SU-DHL-6 (cell line): Measurements from ENCODE around the gene FSIP1.

Source experiments
- H2AFZ ChIP-seq: fragments of 200-600 bp; sonication (generic); 2 replicates; pipeline ENCODE4 v1.6.1; 2014; ENCODE audit warnings: low read depth, mild to moderate bottlenecking, moderate library complexity, mixed read lengths, antibody characterized with exemption, low read length; ENCODE audit not compliant: severe bottlenecking
- H3F3A ChIP-seq: fragments of 200-600 bp; shearing (Covaris generic); 2 replicates; pipeline ENCODE4 v1.6.0; 2016; ENCODE audit warnings: antibody characterized with exemption, mild to moderate bottlenecking; ENCODE audit not compliant: insufficient read depth
- H3K27ac ChIP-seq: fragments of 200-600 bp; sonication (generic); 2 replicates; pipeline ENCODE4 v1.5.1; 2016; ENCODE audit warnings: low read depth, mild to moderate bottlenecking, low read length, moderate library complexity, mixed read lengths
- H3K27me3 ChIP-seq: fragments of 200-600 bp; sonication (generic), shearing (Covaris generic); 2 replicates; pipeline ENCODE4 v1.6.0; 2014; ENCODE audit warnings: mild to moderate bottlenecking, low read length
- H3K36me3 ChIP-seq: fragments of 200-600 bp; sonication (generic); 2 replicates; pipeline ENCODE4 v1.6.1; 2014; ENCODE audit warnings: mild to moderate bottlenecking, low read length, mixed read lengths
- H3K4me2 ChIP-seq: fragments of 300-600, 200-600 bp; shearing (Covaris generic), sonication (generic); 2 replicates; pipeline ENCODE4 v1.6.0; 2014; ENCODE audit warnings: low read length, low read depth, mild to moderate bottlenecking; ENCODE audit not compliant: poor library complexity, severe bottlenecking
- H3K4me3 ChIP-seq: fragments of 200-600 bp; sonication (generic); 2 replicates; pipeline ENCODE4 v1.5.1; 2014; ENCODE audit warnings: antibody characterized with exemption, low read length, mild to moderate bottlenecking, mixed read lengths; ENCODE audit not compliant: insufficient read depth, poor library complexity, severe bottlenecking
- H3K79me2 ChIP-seq: fragments of 200-600 bp; sonication (generic); 2 replicates; pipeline ENCODE4 v1.6.1; 2014; ENCODE audit warnings: mild to moderate bottlenecking, low read length, moderate library complexity; ENCODE audit not compliant: insufficient read depth
- H3K9ac ChIP-seq: fragments of 200-600 bp; sonication (generic); 2 replicates; pipeline ENCODE4 v1.7.0; 2014; ENCODE audit warnings: mild to moderate bottlenecking, low read length
- H3K9me2 ChIP-seq: fragments of 200-600 bp; sonication (generic); replicated peaks from 2 replicates; pipeline ENCODE4 v1.6.1; 2014; ENCODE audit warnings: low read length; ENCODE audit not compliant: insufficient read depth
- H3K9me3 ChIP-seq: fragments of 200-600 bp; sonication (generic); 2 replicates; pipeline ENCODE4 v1.6.1; 2014; ENCODE audit warnings: low read length, mixed read lengths; ENCODE audit not compliant: insufficient read depth
- H4K20me1 ChIP-seq: fragments of 200-600 bp; sonication (generic); 2 replicates; pipeline ENCODE4 v1.6.1; 2014; ENCODE audit warnings: low read depth, mild to moderate bottlenecking, antibody characterized with exemption, low read length, moderate library complexity, mixed read lengths
- CTCF ChIP-seq: fragments of 200-600 bp; sonication (generic); IDR thresholded peaks from one replicate; pipeline ENCODE4 v1.5.1; 2017; ENCODE audit warnings: antibody characterized with exemption, mild to moderate bottlenecking, low read length, moderate library complexity; ENCODE audit not compliant: insufficient read depth, poor library complexity, severe bottlenecking
- EZH2phosphoT487 ChIP-seq: fragments of 200-600 bp; sonication (generic), shearing (Covaris generic); conservative IDR thresholded peaks from 2 replicates; pipeline ENCODE4 v1.6.1; 2018; ENCODE audit warnings: mild to moderate bottlenecking, antibody characterized with exemption, low read length, moderate library complexity, mixed read lengths

FSIP1 gene

GRCh38 chr15:39627451-39628143, 155.0 kb downstream of the FSIP1 start:
- TF ChIP-seq EZH2phosphoT487 (no peak), CTCF (no peak)
- Histone ChIP-seq H3K79me2 (no peaks in the 10 kb centered on the region), H3K4me2 (no peak overlapping the region)

DNA sequence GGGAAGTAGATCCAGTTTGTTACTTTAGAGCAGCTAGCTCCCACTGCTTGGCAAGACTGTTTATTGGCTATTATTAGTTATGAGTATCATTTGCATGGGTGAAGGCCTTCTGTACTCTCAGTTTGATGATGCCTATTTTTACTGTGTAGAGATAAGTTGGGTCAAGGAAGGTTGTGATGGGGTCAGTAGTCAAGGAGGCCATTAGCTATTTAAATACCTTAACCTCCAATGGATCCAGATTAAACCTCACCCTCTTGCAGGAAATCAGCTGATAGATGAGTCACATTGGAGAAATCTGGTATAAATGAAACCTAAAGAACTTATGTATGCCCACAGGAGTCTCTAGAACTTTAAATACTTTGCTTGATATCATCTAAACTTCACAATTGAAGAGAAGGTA, 156.8 kb downstream of the FSIP1 start:
- Histone ChIP-seq H3K27ac (no peak overlapping the region), H3K79me2 (no peaks in the 10 kb centered on the region), H4K20me1 (no peaks in the 10 kb centered on the region), H3K4me2 (no peak overlapping the region), H2AFZ (no peak overlapping the region), H3K9me3 (no peaks in the 10 kb centered on the region), H3K9me2 (no peaks in the 10 kb centered on the region), H3K4me3 (no peak overlapping the region), H3K36me3 (no peaks in the 10 kb centered on the region), H3F3A (no peaks in the 10 kb centered on the region), H3K9ac (no peak overlapping the region), H3K27me3 (no peaks in the 10 kb centered on the region)
- TF ChIP-seq EZH2phosphoT487 = no peak
- no peak for TF ChIP-seq CTCF

More at GRCh38 chr15:39627451-39628143, 155.0 kb downstream of the FSIP1 start:
- Histone ChIP-seq H3F3A (no peaks in the 10 kb centered on the region), H3K4me3 (no peak overlapping the region), H3K27me3 (no peaks in the 10 kb centered on the region), H3K27ac (no peak overlapping the region), H2AFZ (no peak overlapping the region), H3K36me3 (no peaks in the 10 kb centered on the region), H3K9me3 (no peaks in the 10 kb centered on the region), H3K9ac (no peak overlapping the region), H4K20me1 (no peaks in the 10 kb centered on the region), H3K9me2 (no peaks in the 10 kb centered on the region)

DNA sequence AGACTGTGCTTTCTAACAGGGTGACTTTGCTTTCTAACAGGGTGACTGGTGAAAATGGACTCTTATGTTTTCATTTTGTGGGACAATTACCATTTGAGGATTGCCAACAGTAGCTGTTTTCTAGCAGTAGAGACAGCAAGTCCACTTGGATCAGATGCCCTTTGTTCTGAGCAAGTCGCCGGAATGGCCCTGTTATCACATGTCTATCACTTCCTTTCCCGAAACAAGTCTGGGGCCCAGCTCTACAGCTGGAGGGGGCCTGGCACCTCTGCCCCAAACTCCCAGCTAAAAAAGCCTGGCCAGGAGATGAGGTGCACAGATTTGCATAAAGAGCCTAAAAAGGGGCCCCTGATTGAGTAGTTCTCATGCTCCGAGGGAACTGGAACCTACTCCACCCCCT, 157.2 kb downstream of the FSIP1 start:
- H3K36me3 ChIP-seq = no peaks in the 10 kb centered on the region
- H3K27ac ChIP-seq = no peak overlapping the region
- H3K4me2 ChIP-seq = no peak overlapping the region
- H3K27me3 ChIP-seq = no peaks in the 10 kb centered on the region
- H4K20me1 ChIP-seq = no peaks in the 10 kb centered on the region
- no peaks in the 10 kb centered on the region for H3K9me3 ChIP-seq
- H3K9me2 ChIP-seq = no peaks in the 10 kb centered on the region
- H3K79me2 ChIP-seq = no peaks in the 10 kb centered on the region
- H3K9ac ChIP-seq = no peak overlapping the region
- TF ChIP-seq EZH2phosphoT487 = no peak
- no peak for TF ChIP-seq CTCF
- H3F3A ChIP-seq = no peaks in the 10 kb centered on the region
- H3K4me3 ChIP-seq = no peak overlapping the region
- H2AFZ ChIP-seq = no peak overlapping the region
